Mucosa of stomach (tissue), 1 donor: ENCODE data around the gene RAVER1.

Experiments used
- H3K27me3 ChIP-seq: one replicate; pipeline ENCODE4 v1.7.0; 2013; ENCODE audit warnings: mild to moderate bottlenecking, low read length; ENCODE audit not compliant: control insufficient read depth, insufficient read depth
- H3K36me3 ChIP-seq: one replicate; pipeline ENCODE4 v1.7.0; 2013; ENCODE audit warnings: low read length; ENCODE audit not compliant: control insufficient read depth, insufficient read depth
- H3K4me1 ChIP-seq: one replicate; pipeline ENCODE4 v1.7.0; 2013; ENCODE audit warnings: mild to moderate bottlenecking, low read length; ENCODE audit not compliant: control insufficient read depth, insufficient read depth
- H3K4me3 ChIP-seq: one replicate; pipeline ENCODE4 v1.7.0; 2013; ENCODE audit warnings: low read length
- H3K9ac ChIP-seq: one replicate; pipeline ENCODE4 v1.7.0; 2013; ENCODE audit warnings: mild to moderate bottlenecking, low read length, moderate library complexity
- H3K9me3 ChIP-seq: one replicate; pipeline ENCODE4 v1.7.0; 2013; ENCODE audit warnings: mild to moderate bottlenecking, low read length, moderate library complexity; ENCODE audit not compliant: control insufficient read depth
- donor health status: Pancreatic carcinoma.

The RAVER1 gene

GRCh38 chr19:10290876-10291553, 42.3 kb downstream of the RAVER1 start:
- H3K36me3 ChIP-seq = no peaks in the 10 kb centered on the region
- no peaks in the 10 kb centered on the region for H3K9me3 ChIP-seq
- H3K4me1 ChIP-seq = peaks cover 77% of the 10 kb centered on the region
- H3K4me3 ChIP-seq = no peak overlapping the region
- H3K27me3 ChIP-seq = peaks cover 93% of the 10 kb centered on the region
- no peak overlapping the region for H3K9ac ChIP-seq

- Histone ChIP-seq H3K36me3 (no peaks in the 10 kb centered on the region), H3K27me3 (peaks cover 88% of the 10 kb centered on the region), H3K4me3 (no peak overlapping the region), H3K4me1 (peaks cover 71% of the 10 kb centered on the region), H3K9me3 (no peaks in the 10 kb centered on the region), H3K9ac (no peak overlapping the region)
These were observed 42.9 kb downstream of the RAVER1 start for GRCh38 chr19:10290357-10290875.

DNA sequence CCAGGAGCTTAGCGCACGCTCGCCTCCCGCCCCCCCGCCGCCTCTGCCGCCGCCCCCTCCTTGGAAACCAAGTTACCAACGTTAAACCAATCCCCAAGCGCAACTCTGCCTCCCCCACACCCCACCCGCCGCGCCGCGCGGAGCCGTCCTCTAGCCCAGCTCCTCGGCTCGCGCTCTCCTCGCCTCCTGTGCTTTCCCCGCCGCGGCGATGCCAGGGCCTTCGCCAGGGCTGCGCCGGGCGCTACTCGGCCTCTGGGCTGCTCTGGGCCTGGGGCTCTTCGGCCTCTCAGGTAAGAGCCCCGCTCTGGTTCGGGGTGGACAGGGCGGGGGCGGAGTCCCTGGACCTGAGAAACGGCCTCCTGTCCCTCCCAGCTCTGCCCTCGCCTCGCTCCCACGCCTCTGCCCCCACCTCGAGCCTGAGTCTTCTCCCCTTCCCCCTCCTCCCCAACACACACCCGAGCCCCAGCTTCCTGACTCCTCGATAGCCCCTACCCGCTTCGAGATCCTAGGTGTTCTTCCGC, 43.4 kb downstream of the RAVER1 start, which contains the start of gene ICAM5:
Gene ICAM5, plus strand, starts transcription at position 117 of the 521 bp plus-strand sequence. Its CDS starts 92 bp downstream, at position 209.
- no peaks in the 10 kb centered on the region for H3K36me3 ChIP-seq
- peaks cover 66% of the 10 kb centered on the region for H3K4me1 ChIP-seq
- H3K4me3 ChIP-seq = peak within 1 kb of the TSS; percentile 36
- H3K27me3 ChIP-seq = peaks cover 82% of the 10 kb centered on the region
- H3K9ac ChIP-seq = no peak within 1 kb of the TSS
- H3K9me3 ChIP-seq = no peaks in the 10 kb centered on the region

DNA sequence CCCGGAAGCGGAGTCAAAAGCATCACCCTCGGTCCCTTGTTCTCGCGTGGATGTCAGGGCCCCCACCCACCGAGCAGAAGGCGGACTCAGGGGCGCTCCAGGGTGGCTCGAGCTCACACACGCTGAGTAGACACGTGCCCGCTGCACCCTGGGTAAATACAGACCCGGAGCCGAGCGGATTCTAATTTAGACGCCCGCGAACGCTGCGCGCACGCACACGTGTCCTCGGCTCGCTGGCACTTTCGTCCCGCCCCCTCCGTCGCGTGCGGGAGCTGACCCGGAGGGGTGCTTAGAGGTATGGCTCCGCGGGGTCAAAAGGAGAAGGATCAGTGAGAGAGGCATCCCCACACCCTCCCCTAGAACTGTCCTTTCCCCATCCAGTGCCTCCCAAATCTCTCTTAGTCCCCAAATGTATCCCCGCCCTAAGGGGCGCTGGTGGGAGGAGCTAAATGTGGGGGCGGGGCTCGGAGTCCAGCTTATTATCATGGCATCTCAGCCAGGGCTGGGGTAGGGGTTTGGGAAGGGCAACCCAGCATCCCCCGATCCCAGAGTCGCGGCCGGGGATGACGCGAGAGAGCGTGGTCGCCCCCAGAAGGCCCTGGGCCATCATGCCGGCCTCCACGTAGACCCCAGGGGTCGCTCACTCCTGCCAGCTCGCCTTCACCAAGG, 44.0 kb downstream of the RAVER1 start:
- peaks cover 65% of the 10 kb centered on the region for H3K4me1 ChIP-seq
- H3K9ac ChIP-seq = no peak overlapping the region
- H3K4me3 ChIP-seq = peak overlapping the region; percentile 36
- H3K27me3 ChIP-seq = peaks cover 76% of the 10 kb centered on the region
- no peaks in the 10 kb centered on the region for H3K9me3 ChIP-seq
- H3K36me3 ChIP-seq = no peaks in the 10 kb centered on the region

GRCh38 chr19:10288662-10289166, 44.6 kb downstream of the RAVER1 start:
- no peaks in the 10 kb centered on the region for H3K9me3 ChIP-seq
- no peak overlapping the region for H3K9ac ChIP-seq
- no peaks in the 10 kb centered on the region for H3K36me3 ChIP-seq
- H3K4me3 ChIP-seq = no peak overlapping the region
- peaks cover 70% of the 10 kb centered on the region for H3K27me3 ChIP-seq
- peaks cover 65% of the 10 kb centered on the region for H3K4me1 ChIP-seq

GRCh38 chr19:10286803-10287737, 46.3 kb downstream of the RAVER1 start, which contains the start of gene ICAM4:
TSS of gene ICAM4 (plus strand) at chr19:10286955. CDS start at chr19:10287013, 58 bp downstream.
- H3K9me3 ChIP-seq = no peaks in the 10 kb centered on the region
- no peak within 1 kb of the TSS for H3K9ac ChIP-seq
- H3K4me1 ChIP-seq = peaks cover 54% of the 10 kb centered on the region
- H3K36me3 ChIP-seq = no peaks in the 10 kb centered on the region
- H3K4me3 ChIP-seq = no peak within 1 kb of the TSS
- peaks cover 54% of the 10 kb centered on the region for H3K27me3 ChIP-seq

DNA sequence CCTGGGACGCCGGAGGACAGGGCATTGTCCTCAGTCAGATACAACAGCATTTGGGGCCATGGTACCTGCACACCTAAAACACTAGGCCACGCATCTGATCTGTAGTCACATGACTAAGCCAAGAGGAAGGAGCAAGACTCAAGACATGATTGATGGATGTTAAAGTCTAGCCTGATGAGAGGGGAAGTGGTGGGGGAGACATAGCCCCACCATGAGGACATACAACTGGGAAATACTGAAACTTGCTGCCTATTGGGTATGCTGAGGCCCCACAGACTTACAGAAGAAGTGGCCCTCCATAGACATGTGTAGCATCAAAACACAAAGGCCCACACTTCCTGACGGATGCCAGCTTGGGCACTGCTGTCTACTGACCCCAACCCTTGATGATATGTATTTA, 47.9 kb downstream of the RAVER1 start:
- Histone ChIP-seq H3K4me1 (peaks cover 37% of the 10 kb centered on the region), H3K9me3 (no peaks in the 10 kb centered on the region), H3K4me3 (no peak overlapping the region), H3K9ac (no peak overlapping the region), H3K27me3 (peaks cover 37% of the 10 kb centered on the region), H3K36me3 (no peaks in the 10 kb centered on the region)

- Histone ChIP-seq H3K9me3 (no peaks in the 10 kb centered on the region), H3K4me3 (no peak overlapping the region), H3K36me3 (no peaks in the 10 kb centered on the region), H3K4me1 (peaks cover 33% of the 10 kb centered on the region), H3K27me3 (peaks cover 33% of the 10 kb centered on the region), H3K9ac (no peak overlapping the region)
These were observed 48.4 kb downstream of the RAVER1 start for GRCh38 chr19:10284960-10285278.

DNA sequence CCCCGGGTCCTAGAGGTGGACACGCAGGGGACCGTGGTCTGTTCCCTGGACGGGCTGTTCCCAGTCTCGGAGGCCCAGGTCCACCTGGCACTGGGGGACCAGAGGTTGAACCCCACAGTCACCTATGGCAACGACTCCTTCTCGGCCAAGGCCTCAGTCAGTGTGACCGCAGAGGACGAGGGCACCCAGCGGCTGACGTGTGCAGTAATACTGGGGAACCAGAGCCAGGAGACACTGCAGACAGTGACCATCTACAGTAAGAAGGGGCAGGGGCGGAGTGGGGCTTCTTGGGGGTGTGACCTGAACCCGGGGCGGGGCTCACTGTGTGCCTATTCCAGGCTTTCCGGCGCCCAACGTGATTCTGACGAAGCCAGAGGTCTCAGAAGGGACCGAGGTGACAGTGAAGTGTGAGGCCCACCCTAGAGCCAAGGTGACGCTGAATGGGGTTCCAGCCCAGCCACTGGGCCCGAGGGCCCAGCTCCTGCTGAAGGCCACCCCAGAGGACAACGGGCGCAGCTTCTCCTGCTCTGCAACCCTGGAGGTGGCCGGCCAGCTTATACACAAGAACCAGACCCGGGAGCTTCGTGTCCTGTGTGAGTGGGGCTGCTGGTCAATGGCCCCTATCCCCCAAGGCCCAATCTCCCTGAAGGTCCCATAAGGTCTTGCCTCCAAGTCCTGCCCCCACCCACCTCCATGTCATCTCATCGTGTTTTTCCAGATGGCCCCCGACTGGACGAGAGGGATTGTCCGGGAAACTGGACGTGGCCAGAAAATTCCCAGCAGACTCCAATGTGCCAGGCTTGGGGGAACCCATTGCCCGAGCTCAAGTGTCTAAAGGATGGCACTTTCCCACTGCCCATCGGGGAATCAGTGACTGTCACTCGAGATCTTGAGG, 49.0 kb downstream of the RAVER1 start:
- Histone ChIP-seq H3K4me1 (peaks cover 29% of the 10 kb centered on the region), H3K4me3 (no peak overlapping the region), H3K9me3 (no peaks in the 10 kb centered on the region), H3K27me3 (peaks cover 26% of the 10 kb centered on the region), H3K36me3 (no peaks in the 10 kb centered on the region), H3K9ac (no peak overlapping the region)

- peaks cover 18% of the 10 kb centered on the region for H3K27me3 ChIP-seq
- no peak overlapping the region for H3K4me3 ChIP-seq
- H3K9me3 ChIP-seq = no peaks in the 10 kb centered on the region
- H3K36me3 ChIP-seq = no peaks in the 10 kb centered on the region
- peaks cover 21% of the 10 kb centered on the region for H3K4me1 ChIP-seq
- no peak overlapping the region for H3K9ac ChIP-seq
These were observed 49.8 kb downstream of the RAVER1 start for GRCh38 chr19:10283301-10284064.
